Ishikawa (cell line): ENCODE measurements around the gene AIG1.

Experiments used
- CREB1 ChIP-seq: IDR thresholded peaks from 2 replicates; pipeline ENCODE4 v1.6.1; 2012; ENCODE audit warnings: low read depth
- TAF1 ChIP-seq: IDR thresholded peaks from 2 replicates; pipeline ENCODE4 v1.6.1; 2012; ENCODE audit warnings: low read depth, mild to moderate bottlenecking
- YY1 ChIP-seq: IDR thresholded peaks from 2 replicates; pipeline ENCODE4 v1.6.1; 2012; ENCODE audit warnings: low read depth
- TF ChIP-seq, protein P1 (sequence below): IDR thresholded peaks from 2 replicates; pipeline ENCODE4 v1.6.1; 2012; ENCODE audit warnings: low read depth, mild to moderate bottlenecking

- TF ChIP-seq, protein P1, sequence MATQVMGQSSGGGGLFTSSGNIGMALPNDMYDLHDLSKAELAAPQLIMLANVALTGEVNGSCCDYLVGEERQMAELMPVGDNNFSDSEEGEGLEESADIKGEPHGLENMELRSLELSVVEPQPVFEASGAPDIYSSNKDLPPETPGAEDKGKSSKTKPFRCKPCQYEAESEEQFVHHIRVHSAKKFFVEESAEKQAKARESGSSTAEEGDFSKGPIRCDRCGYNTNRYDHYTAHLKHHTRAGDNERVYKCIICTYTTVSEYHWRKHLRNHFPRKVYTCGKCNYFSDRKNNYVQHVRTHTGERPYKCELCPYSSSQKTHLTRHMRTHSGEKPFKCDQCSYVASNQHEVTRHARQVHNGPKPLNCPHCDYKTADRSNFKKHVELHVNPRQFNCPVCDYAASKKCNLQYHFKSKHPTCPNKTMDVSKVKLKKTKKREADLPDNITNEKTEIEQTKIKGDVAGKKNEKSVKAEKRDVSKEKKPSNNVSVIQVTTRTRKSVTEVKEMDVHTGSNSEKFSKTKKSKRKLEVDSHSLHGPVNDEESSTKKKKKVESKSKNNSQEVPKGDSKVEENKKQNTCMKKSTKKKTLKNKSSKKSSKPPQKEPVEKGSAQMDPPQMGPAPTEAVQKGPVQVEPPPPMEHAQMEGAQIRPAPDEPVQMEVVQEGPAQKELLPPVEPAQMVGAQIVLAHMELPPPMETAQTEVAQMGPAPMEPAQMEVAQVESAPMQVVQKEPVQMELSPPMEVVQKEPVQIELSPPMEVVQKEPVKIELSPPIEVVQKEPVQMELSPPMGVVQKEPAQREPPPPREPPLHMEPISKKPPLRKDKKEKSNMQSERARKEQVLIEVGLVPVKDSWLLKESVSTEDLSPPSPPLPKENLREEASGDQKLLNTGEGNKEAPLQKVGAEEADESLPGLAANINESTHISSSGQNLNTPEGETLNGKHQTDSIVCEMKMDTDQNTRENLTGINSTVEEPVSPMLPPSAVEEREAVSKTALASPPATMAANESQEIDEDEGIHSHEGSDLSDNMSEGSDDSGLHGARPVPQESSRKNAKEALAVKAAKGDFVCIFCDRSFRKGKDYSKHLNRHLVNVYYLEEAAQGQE, result no peak
- TF ChIP-seq CREB1 (no peak), YY1 (no peak), TAF1 (no peak)
Observed at GRCh38 chr6:143288923-143289322, 228.2 kb downstream of the AIG1 start.
